Nephron progenitor cell (in vitro differentiated cells): ENCODE data around the gene NUP35.
A peak's percentile ranks its signal among the peaks of the same experiment; 100 is the strongest.
"Not testable (repeated sequence)": the region's sequence is repeated elsewhere in the genome, so short reads cannot be mapped to it uniquely, and the experiment has no call there.

Experiments
- DNase-seq: peaks from one replicate; pipeline ENCODE4 v3.0.0; 2021
- H3K27ac Mint-ChIP-seq: 2 replicates; pipeline ENCODE4 v1.8.0; 2021; ENCODE audit warnings: mild to moderate bottlenecking, moderate library complexity, mixed read lengths
- H3K27me3 Mint-ChIP-seq: 2 replicates; pipeline ENCODE4 v1.8.0; 2021; ENCODE audit warnings: mild to moderate bottlenecking, low read depth, mixed read lengths; ENCODE audit not compliant: poor library complexity
- H3K36me3 Mint-ChIP-seq: 2 replicates; pipeline ENCODE4 v1.8.0; 2021; ENCODE audit warnings: low read depth, mixed read lengths
- H3K4me1 Mint-ChIP-seq: 2 replicates; pipeline ENCODE4 v1.8.0; 2021; ENCODE audit warnings: mixed read lengths
- H3K4me3 Mint-ChIP-seq: 2 replicates; pipeline ENCODE4 v1.8.0; 2021; ENCODE audit warnings: mild to moderate bottlenecking, moderate library complexity, mixed read lengths
- H3K9me3 Mint-ChIP-seq: 2 replicates; pipeline ENCODE4 v1.8.0; 2021; ENCODE audit warnings: mild to moderate bottlenecking, moderate library complexity, mixed read lengths
- CTCF ChIP-seq: fragments of 200-600 bp; sonication (generic); IDR thresholded peaks from 2 replicates; pipeline ENCODE4 v1.5.0; 2021; ENCODE audit warnings: antibody characterized with exemption

Gene NUP35

GRCh38 chr2:183149489-183149888 lies 25.2 kb downstream of the NUP35 start:
- no peak for TF ChIP-seq CTCF
- Mint-ChIP-seq H3K27me3 (no peaks in the 10 kb centered on the region), H3K36me3 (peaks cover 90% of the 10 kb centered on the region), H3K4me1 (no peaks in the 10 kb centered on the region), H3K4me3 (no peak overlapping the region), H3K27ac (no peak overlapping the region), H3K9me3 (peaks cover 43% of the 10 kb centered on the region)
- no peak for DNase-seq

GRCh38 chr2:183152280-183152679 lies 28.0 kb downstream of the NUP35 start:
- DNase-seq, H3K4me3 Mint-ChIP-seq, H3K4me1 Mint-ChIP-seq, H3K27me3 Mint-ChIP-seq, H3K27ac Mint-ChIP-seq: not testable (repeated sequence)
- H3K36me3 Mint-ChIP-seq: peaks cover 86% of the 10 kb centered on the region
- H3K9me3 Mint-ChIP-seq: peaks cover 20% of the 10 kb centered on the region

DNA sequence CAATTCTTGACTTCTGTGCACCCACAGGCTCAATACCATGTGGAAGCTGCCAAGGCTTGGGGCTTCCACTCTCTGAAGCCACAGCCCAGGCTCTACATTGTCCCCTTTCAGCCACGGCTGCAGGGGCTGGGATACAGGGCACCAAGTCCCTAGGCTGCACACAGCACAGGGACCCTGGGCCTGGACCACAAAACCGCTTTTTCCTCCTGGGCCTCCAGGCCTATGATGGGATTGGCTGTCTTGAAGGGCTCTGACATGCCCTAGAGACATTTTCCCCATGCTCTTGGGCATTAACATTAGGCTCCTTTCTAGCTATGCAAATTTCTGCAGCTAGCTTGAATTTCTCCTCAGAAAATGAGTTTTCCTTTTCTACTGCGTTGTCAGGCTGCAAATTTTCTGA lies 29.7 kb downstream of the NUP35 start:
- H3K27ac Mint-ChIP-seq: no peak overlapping the region
- peaks cover 82% of the 10 kb centered on the region for H3K36me3 Mint-ChIP-seq
- no peaks in the 10 kb centered on the region for H3K4me1 Mint-ChIP-seq
- DNase-seq: no peak
- TF ChIP-seq CTCF: no peak
- H3K4me3 Mint-ChIP-seq: no peak overlapping the region
- peaks cover 10% of the 10 kb centered on the region for H3K9me3 Mint-ChIP-seq
- H3K27me3 Mint-ChIP-seq: no peaks in the 10 kb centered on the region

DNA sequence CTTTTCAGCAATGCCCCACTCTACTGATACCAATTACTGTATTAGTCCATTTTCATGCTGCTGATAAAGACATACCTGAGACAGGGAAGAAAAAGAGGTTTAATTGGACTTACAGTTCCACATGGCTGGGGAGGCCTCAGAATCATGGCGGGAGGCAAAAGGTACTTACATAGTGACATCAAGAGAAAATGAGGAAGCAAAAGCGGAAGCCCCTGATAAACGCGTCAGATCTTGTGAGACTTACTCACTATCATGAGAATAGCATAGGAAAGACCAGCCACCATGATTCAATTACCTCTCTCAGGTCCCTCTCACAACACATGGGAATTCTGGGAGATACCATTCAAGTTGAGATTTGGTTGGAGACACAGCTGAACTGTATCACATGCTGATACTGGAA lies 30.5 kb downstream of the NUP35 start:
- H3K4me3 Mint-ChIP-seq, DNase-seq, H3K4me1 Mint-ChIP-seq, H3K27me3 Mint-ChIP-seq: not testable (repeated sequence)
- H3K9me3 Mint-ChIP-seq: peaks cover 10% of the 10 kb centered on the region
- H3K27ac Mint-ChIP-seq: peak overlapping the region; percentile 3
- H3K36me3 Mint-ChIP-seq: peaks cover 89% of the 10 kb centered on the region

DNA sequence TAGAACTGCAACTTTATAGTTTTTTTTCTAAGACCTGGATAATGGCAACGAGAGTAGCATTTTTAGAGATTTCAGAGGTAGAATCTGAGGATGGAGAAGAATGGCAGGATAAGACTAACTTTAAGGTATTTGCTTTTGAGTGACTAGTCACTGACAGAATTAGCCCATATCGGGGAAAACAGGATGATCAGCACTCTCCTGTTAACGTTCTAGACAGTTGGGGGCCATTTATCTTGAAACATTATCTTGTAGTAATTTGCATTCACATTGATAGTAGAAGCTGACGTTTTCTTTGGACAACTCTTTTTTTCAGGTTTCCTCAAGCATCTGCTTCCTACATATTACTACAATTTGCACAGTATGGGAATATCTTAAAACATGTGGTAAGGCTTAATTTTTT lies 32.9 kb downstream of the NUP35 start:
- H3K27me3 Mint-ChIP-seq: no peaks in the 10 kb centered on the region
- no peak overlapping the region for H3K4me3 Mint-ChIP-seq
- TF ChIP-seq CTCF: no peak
- DNase-seq: no peak
- H3K36me3 Mint-ChIP-seq: peaks cover 83% of the 10 kb centered on the region
- peaks cover 10% of the 10 kb centered on the region for H3K9me3 Mint-ChIP-seq
- H3K4me1 Mint-ChIP-seq: no peaks in the 10 kb centered on the region
- H3K27ac Mint-ChIP-seq: no peak overlapping the region

DNA sequence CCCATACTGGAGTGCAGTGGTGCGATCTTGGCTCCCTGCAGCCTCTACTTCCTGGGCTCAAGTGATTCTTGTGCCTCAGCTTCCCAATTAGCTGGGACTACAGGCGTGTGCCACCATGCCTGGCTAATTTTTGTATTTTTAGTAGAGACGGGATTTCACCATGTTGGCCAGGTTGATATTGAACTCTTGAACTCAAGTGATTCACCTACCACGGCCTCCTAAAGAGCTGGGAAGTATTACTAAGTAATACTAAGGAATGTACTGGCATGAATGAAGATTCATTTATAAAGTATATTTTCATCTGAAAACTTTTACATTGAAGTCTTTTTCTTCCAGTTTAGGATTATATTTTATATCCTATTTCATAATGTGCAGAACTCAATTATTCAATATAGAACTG lies 38.1 kb downstream of the NUP35 start:
- no peaks in the 10 kb centered on the region for H3K4me1 Mint-ChIP-seq
- peaks cover 17% of the 10 kb centered on the region for H3K9me3 Mint-ChIP-seq
- DNase-seq: no peak
- H3K36me3 Mint-ChIP-seq: peaks cover 87% of the 10 kb centered on the region
- no peak overlapping the region for H3K4me3 Mint-ChIP-seq
- no peak overlapping the region for H3K27ac Mint-ChIP-seq
- H3K27me3 Mint-ChIP-seq: no peaks in the 10 kb centered on the region
- TF ChIP-seq CTCF: no peak

- Mint-ChIP-seq H3K27ac (peak overlapping the region; percentile 59), H3K9me3 (peaks cover 27% of the 10 kb centered on the region), H3K36me3 (peaks cover 91% of the 10 kb centered on the region), H3K4me3 (no peak overlapping the region), H3K27me3 (no peaks in the 10 kb centered on the region), H3K4me1 (no peaks in the 10 kb centered on the region)
- no peak for TF ChIP-seq CTCF
- no peak for DNase-seq
These were observed 39.8 kb downstream of the NUP35 start for GRCh38 chr2:183163821-183164649.
